H1 (cell line): ENCODE results near the gene SPRN.

Experiments used
- POLR2A ChIP-seq, 2 experiments: IDR thresholded peaks; 1 replicate in 1 of 2; 2 replicates in 1 of 2; pipeline ENCODE4 v1.6.1; 2011; ENCODE audit warnings: low read depth in 2 of 2, low read length in 2 of 2, mild to moderate bottlenecking in 2 of 2; ENCODE audit errors: control extremely low read depth in 1 of 2
- TF ChIP-seq, protein P1 (sequence below), 3 experiments: IDR thresholded peaks; 1 replicate in 2 of 3; 2 replicates in 1 of 3; pipeline versions ENCODE4 v1.5.1 to v1.6.1; 2011; ENCODE audit warnings: low read length in 3 of 3, mild to moderate bottlenecking in 3 of 3, inconsistent platforms in 2 of 3, low read depth in 1 of 3, moderate library complexity in 1 of 3; ENCODE audit not compliant: insufficient read depth in 1 of 3; ENCODE audit errors: control extremely low read depth in 1 of 3

DNA sequence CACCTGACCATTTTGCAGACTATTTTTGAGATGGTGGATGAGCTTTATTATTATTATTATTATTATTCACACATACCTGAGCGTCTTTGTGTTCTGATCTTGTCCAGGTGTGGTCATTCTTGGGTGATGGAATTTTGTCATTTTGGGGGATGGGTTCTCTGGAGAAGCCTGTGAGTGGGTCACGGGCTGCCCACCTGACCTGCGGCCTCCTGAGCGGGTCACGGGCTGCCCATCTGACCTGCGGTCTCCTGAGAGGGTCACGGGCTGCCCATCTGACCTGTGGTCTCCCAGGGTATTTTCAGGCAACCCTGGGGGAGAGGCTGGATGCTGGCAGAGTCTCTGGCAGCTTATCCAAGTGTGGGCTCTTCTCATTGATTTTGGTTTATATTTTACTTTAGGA lies 36.6 kb upstream of the SPRN start:
- TF ChIP-seq, protein P1, sequence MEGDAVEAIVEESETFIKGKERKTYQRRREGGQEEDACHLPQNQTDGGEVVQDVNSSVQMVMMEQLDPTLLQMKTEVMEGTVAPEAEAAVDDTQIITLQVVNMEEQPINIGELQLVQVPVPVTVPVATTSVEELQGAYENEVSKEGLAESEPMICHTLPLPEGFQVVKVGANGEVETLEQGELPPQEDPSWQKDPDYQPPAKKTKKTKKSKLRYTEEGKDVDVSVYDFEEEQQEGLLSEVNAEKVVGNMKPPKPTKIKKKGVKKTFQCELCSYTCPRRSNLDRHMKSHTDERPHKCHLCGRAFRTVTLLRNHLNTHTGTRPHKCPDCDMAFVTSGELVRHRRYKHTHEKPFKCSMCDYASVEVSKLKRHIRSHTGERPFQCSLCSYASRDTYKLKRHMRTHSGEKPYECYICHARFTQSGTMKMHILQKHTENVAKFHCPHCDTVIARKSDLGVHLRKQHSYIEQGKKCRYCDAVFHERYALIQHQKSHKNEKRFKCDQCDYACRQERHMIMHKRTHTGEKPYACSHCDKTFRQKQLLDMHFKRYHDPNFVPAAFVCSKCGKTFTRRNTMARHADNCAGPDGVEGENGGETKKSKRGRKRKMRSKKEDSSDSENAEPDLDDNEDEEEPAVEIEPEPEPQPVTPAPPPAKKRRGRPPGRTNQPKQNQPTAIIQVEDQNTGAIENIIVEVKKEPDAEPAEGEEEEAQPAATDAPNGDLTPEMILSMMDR (IDR thresholded peaks at IDR 0.05; ENCODE audit: control extremely low read depth in 1 of 3, insufficient read depth in 1 of 3, low read depth in 1 of 3, low read length in 3 of 3): no peak
- TF ChIP-seq POLR2A (IDR thresholded peaks at IDR 0.05; ENCODE audit: control extremely low read depth in 1 of 2, low read depth in 2 of 2, low read length in 2 of 2): no peak
